Tibial artery (tissue), 4 donors: ENCODE measurements around the gene ENTPD2.

Experiments used
- DNase-seq, 2 donors: peaks; one replicate each; pipeline ENCODE4 v3.0.0-alpha.2; 2019
- H3K27ac ChIP-seq, 2 donors: fragments of 200-600 bp; sonication (generic) in 1 of 2; 1 replicate in 1 of 2; 2 replicates in 1 of 2; pipeline ENCODE4 v1.5.1; 2018 to 2019; ENCODE audit warnings: mild to moderate bottlenecking in 1 of 2
- H3K27me3 ChIP-seq, 2 donors: fragments of 200-600 bp; sonication (generic) in 1 of 2; one replicate each; pipeline versions ENCODE4 v1.5.1 to v1.6.0; 2016 to 2019
- H3K36me3 ChIP-seq, 3 donors: fragments of 200-600 bp; sonication (generic) in 2 of 3; one replicate each; pipeline ENCODE4 v1.5.1; 2016 to 2019; ENCODE audit warnings: mild to moderate bottlenecking in 2 of 3
- H3K4me1 ChIP-seq, 4 donors: fragments of 200-600 bp; sonication (generic) in 2 of 4; 1 replicate in 3 of 4; 2 replicates in 1 of 4; pipeline ENCODE4 v1.5.1; 2016 to 2019
- H3K4me3 ChIP-seq, 2 donors: fragments of 200-600 bp; sonication (generic) in 1 of 2; 1 replicate in 1 of 2; 2 replicates in 1 of 2; pipeline ENCODE4 v1.5.1; 2018 to 2019; ENCODE audit warnings: mild to moderate bottlenecking in 2 of 2
- H3K9me3 ChIP-seq, 3 donors: fragments of 200-600 bp; sonication (generic) in 1 of 3; one replicate each; pipeline ENCODE4 v1.5.1; 2016 to 2019
- intact Hi-C: fragments of 100-400 bp; cut with DNase I; formaldehyde crosslinking; loops from one replicate; pipeline ENCODE4 v1.15.0; 2023; ENCODE audit warnings: low total_unique reads
- TF ChIP-seq, protein P1 (sequence below), 2 experiments: fragments of 200-600 bp in 1 of 2; fragments of 450-650 bp in 1 of 2; IDR thresholded peaks; one replicate each; pipeline ENCODE4 v1.5.1; 2017 to 2019; ENCODE audit warnings: antibody characterized with exemption in 2 of 2, mild to moderate bottlenecking in 1 of 2, moderate library complexity in 1 of 2

The ENTPD2 gene

DNA sequence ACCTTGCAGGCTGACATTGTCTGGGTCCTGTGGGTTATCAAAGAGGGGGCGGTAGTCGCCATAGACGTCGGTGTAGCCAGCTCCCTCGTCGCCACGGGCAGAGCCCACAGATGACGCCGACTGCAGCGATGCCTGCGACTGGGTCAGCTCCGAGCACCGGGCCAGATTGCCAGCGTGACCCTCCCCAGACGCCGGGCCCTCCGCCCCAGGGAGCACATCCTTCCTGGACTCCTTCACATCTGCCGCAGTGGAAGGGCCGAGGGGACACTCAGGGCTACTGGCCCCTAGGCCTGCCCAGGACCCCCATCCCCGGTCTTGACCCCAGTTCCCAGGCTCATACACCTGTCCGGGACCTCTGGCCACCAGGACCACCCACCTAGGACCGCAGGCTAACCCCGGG lies 39.7 kb downstream of the ENTPD2 start:
- no peaks in the 10 kb centered on the region for H3K27me3 ChIP-seq
- no peak for DNase-seq
- TF ChIP-seq, protein P1, sequence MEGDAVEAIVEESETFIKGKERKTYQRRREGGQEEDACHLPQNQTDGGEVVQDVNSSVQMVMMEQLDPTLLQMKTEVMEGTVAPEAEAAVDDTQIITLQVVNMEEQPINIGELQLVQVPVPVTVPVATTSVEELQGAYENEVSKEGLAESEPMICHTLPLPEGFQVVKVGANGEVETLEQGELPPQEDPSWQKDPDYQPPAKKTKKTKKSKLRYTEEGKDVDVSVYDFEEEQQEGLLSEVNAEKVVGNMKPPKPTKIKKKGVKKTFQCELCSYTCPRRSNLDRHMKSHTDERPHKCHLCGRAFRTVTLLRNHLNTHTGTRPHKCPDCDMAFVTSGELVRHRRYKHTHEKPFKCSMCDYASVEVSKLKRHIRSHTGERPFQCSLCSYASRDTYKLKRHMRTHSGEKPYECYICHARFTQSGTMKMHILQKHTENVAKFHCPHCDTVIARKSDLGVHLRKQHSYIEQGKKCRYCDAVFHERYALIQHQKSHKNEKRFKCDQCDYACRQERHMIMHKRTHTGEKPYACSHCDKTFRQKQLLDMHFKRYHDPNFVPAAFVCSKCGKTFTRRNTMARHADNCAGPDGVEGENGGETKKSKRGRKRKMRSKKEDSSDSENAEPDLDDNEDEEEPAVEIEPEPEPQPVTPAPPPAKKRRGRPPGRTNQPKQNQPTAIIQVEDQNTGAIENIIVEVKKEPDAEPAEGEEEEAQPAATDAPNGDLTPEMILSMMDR (IDR thresholded peaks at IDR 0.05) = no peak
- H3K4me3 ChIP-seq = no peak overlapping the region
- no peaks in the 10 kb centered on the region for H3K9me3 ChIP-seq
- H3K36me3 ChIP-seq = peaks cover 31 to 97% (median 85%) of the 10 kb centered on the region in 3 donors
- H3K27ac ChIP-seq = no peak overlapping the region
- H3K4me1 ChIP-seq = no peaks in the 10 kb centered on the region
- intact Hi-C loops = no loop called here

DNA sequence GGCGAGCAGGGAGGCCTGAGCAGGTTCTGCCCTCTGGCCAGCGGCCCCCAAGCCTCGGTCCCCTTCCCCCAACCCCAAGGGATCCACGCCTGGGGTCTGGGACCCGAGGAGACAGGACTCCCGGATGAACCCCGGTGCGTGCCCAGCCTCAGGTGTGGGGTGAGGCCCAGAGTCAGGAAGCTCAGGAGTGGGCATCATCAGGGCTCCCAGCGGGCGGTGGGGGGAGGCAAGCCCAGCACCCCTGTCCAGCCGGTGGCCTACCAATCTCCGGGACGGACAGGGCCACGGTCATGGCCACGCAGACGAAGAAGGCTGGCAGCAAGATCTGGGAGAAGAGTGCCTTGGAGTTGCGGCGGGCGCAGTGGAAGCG lies 40.3 kb downstream of the ENTPD2 start:
- H3K27ac ChIP-seq = no peak overlapping the region

DNA sequence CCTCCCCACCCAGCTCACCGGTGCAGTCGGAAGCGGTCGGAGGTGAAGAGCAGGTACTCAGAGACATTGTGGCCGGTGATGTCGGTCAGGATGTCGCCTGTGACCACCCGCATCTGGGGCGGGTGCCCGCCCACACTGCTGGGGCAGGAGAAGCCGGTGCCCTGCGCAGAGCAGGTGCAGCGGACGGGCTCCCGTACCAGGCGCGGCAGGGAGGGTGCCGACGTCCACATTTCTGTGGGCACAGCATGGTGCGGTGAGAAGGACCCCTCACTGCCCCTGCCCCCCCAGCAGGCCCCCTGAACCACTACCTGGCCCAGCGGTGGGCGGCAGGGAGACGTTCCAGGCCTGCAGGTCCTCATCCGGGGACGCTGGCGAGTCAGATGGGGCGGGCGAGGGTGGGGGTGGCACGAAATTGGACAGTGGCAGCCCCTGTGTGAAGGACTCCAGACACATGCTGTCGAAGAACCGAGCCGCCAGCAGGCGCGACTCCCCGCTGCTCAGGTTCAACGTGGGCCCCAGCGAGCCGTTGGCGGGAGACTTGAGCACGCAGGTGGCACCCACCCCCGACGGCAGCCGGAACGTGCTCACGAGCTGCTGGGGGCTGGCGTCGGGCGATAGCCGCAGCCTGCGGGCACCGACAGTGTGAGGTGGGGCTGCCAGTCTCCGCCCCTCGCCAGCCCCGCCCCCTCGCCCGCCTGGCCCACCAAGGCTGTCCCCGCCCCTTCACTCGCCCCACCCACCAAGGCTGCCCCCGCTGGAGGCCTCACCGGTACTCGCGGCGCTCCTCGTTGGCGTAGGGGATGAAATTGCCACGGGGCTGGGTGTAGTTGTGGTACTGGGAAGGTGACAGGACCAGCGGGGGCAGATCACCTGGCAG lies 40.9 kb downstream of the ENTPD2 start:
- no peak for DNase-seq
- H3K4me1 ChIP-seq = no peaks in the 10 kb centered on the region
- H3K9me3 ChIP-seq = no peaks in the 10 kb centered on the region
- H3K4me3 ChIP-seq = no peak overlapping the region
- H3K36me3 ChIP-seq = peaks cover 30 to 100% (median 92%) of the 10 kb centered on the region in 3 donors
- no peaks in the 10 kb centered on the region for H3K27me3 ChIP-seq
- intact Hi-C loops = no loop called here
- no peak overlapping the region for H3K27ac ChIP-seq
- TF ChIP-seq, protein P1 (IDR thresholded peaks at IDR 0.05) = no peak

More for the DNA sequence above, 40.3 kb downstream of the ENTPD2 start:
- H3K27me3 ChIP-seq = no peaks in the 10 kb centered on the region
- H3K4me3 ChIP-seq = no peak overlapping the region
- no peak for DNase-seq
- H3K9me3 ChIP-seq = no peaks in the 10 kb centered on the region
- peaks cover 31 to 97% (median 89%) of the 10 kb centered on the region in 3 donors for H3K36me3 ChIP-seq
- TF ChIP-seq, protein P1 (IDR thresholded peaks at IDR 0.05) = no peak
- intact Hi-C loops = no loop called here
- H3K4me1 ChIP-seq = no peaks in the 10 kb centered on the region

DNA sequence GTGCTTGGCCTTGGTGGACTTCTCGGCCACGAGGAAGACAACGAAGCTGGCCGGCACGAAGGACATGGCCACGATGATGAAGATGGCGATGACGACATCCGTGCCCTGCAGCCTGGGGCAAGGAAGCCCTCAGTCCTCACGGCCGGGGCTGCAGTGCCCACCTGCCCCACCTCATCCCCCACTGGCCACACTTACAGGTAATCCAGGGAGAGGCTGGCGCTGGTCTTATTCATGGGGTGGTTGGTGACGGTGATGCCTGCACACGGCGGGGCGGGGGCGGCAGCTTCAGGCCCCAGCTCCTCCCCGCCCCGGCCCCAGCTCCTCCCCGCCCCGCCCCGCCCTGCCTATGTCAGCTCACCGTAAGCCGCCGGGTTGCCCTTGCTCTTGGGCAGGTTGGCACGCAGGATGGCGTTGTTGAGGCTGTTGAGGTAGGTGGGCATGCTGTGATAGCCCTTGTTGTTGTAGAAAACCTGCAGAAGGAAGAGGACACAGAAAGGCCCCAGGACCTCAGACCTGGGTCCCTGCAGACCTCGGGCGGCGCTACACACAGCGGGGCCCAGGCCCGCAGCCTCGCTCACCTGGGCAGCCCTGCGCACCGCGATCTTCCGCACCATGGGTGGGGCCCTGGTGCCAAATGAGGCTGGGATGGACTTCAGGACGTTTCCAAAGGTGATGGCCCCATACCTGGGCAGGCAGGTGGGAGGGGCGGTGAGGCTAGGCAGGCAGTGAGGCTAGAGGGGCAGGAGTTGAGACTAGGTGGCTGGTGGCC lies 41.8 kb downstream of the ENTPD2 start:
- Histone ChIP-seq H3K36me3 (peaks cover 22 to 100% (median 90%) of the 10 kb centered on the region in 3 donors), H3K4me1 (no peaks in the 10 kb centered on the region), H3K9me3 (no peaks in the 10 kb centered on the region), H3K27me3 (no peaks in the 10 kb centered on the region), H3K27ac (no peak overlapping the region), H3K4me3 (no peak overlapping the region)
- intact Hi-C loops = no loop called here
- TF ChIP-seq, protein P1 (IDR thresholded peaks at IDR 0.05) = no peak
- DNase-seq = no peak

DNA sequence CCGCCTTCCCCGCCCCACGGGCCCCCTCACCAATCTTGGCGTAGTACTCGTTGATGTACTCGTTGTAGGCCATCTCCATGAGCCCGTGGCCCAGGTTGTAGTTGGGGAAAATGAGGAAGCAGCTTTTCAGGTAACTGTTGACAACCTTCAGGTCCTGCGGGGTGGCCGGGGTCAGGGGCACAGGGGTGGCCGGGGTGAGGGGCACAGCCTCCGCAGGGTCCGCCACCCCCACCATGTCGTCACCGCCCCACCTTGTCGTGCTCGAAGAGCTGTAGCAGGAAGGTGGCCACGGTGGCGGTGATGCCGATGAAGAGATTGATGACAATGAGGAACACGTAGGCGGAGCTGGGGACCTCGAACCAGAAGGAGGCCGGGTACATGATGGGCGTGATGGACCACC lies 42.7 kb downstream of the ENTPD2 start:
- Histone ChIP-seq H3K4me1 (no peaks in the 10 kb centered on the region), H3K36me3 (peaks cover 19 to 92% (median 81%) of the 10 kb centered on the region in 3 donors), H3K4me3 (no peak overlapping the region), H3K27ac (no peak overlapping the region), H3K9me3 (no peaks in the 10 kb centered on the region), H3K27me3 (no peaks in the 10 kb centered on the region)
- intact Hi-C loops = no loop called here
- TF ChIP-seq, protein P1 (IDR thresholded peaks at IDR 0.05) = no peak
- no peak for DNase-seq
